GM19395 (cell line): Measurements from ENCODE around the gene RBBP4.
"Not testable (repeated sequence)": the region's sequence is repeated elsewhere in the genome, so short reads cannot be mapped to it uniquely, and the experiment has no call there.

ENCODE experiments used
- ATAC-seq: cut with Tn5 transposase; IDR thresholded peaks from one replicate; pipeline ENCODE4 v1.9.1; 2021; ENCODE audit warnings: mild to moderate bottlenecking, moderate library complexity; ENCODE audit not compliant: unreplicated experiment

Gene RBBP4

DNA sequence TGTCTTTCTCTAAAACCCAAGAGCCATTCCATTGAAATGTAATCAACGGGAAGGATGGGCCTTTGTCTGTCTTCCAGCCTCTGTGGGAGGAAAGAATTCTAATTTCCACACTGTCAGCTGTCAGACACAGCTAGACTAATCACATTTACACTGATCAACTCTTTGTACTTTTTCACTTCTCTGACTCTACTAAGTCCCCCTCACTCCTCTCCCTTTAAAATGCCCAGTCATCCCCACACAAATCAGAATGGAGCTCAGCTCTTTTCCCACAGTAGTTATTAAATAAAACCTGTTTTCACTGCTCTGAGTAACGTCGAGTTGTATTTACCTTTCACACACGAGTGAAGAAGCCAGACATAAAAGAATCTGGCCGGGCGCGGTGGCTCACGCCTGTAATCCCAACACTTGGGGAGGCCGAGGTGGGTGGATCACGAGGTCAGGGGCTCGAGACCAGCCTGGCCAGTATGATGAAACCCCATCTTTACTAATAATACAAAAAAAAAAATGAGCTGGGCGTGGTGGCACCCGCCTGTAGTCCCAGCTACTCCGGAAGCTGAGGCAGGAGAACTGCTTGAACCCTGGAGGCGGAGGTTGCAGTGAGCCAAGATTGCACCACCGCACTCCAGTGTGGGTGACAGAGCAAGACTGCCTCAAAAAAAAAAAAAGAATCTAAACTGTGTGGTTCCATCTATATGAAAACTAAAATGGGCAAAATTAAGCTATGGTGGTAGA is 13.9 kb upstream of the RBBP4 start:
- no peak for ATAC-seq

DNA sequence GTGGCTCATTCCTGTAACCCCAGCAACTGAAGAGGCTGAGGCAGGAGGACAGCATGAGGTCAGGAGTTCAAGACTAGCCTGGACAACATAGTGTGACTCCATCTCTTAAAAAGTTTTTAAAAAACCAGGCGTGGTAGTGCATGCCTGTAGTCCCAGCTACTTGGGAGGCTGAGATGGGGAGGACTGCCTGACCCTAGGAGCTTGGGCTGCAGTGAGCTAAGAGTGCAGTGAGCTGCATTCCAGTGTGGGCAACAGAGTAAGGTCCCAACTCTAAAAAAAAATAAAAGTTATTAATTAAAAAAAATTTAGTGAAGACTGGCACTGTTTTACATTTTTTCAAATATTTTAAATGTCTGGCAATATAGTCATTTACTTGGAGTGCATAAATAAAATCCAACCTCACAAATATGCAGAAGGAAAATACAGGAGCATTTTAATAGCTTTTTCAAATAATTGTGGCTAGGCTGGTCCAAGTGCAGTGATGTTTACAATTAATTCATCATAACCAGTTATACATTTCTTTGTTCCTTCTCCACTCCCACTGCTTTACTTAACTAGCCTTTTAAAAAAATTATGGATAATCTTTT is 11.4 kb upstream of the RBBP4 start:
- no peak for ATAC-seq

DNA sequence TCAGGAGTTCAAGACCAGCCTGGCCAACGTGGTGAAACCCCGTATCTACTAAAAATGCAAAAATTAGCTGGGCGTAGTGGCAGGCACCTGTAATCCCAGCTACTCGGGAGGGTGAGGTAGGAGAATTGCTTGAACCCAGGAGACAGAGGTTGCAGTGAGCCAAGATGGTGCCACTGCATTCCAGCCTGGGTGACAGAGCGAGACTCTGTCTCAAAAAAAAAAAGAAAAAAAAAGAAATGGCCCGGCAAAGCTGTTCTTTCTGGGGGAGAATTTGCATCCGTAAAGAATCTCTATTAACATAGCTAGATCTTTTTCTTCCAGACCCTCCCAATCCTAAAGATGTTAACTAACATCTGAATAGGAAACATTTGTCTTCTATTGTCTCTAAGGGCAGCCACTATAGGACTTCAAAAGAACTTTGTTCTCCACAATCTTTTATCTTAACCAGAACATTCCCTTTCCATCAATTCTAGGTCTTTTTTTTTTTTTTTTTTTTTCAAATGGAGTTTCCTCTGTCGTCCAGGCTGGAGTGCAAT is 8.6 kb upstream of the RBBP4 start:
- not testable (repeated sequence) for ATAC-seq

DNA sequence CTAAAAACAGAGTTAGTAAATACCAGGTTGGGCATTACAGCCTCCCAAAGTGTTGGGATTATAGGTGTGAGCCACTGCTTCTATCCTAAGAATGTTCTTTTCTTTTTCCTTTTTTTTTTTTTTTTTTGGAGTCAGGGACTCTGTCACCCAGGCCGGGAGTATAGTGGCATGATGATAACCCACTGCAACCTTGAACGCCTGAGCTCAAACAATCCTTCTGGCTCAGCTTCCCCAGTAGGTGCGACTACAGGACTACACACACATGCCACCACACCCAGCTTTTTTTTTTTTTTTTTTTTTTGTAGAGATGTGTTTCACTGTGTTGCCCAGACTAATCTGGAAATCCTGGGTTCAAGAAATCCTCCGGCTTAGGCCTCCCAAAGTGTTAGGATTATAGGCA is 6.6 kb upstream of the RBBP4 start:
- ATAC-seq: no peak

DNA sequence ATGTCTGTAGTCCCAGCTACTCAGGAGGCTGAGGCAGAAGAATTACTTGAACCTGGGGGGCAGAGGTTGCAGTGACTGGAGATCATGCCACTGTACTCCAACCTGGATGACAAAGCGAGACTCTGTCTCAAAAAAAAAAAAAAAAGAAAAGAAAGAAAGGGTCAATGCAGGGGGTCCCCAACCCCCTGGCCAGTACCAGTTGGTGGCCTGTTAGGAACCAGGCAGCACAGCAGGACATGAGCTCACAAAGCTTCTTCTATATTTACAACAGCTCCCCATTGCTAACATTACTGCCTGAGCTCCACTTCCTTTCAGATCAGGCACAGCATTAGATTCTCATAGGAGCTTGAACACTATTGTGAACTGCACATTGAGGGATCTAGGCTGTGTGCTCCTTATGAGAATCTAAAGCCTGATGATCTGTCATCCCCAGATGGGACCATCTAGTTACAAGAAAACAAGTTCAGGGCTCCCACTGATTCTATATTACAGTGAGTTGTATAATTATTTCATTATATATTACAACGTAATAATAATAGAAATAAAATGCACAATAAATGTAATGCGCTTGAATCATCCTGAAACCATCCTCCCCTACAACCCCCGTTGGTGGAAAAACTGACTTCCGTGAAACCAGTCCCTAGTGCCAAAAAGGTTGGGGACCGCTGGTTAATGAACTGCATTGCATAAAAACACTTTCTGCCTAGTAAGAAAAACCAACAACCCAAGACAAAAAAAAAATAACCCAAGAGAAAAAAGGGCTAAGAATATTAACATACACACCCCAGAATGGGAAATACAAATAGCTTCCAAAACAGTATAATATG is 3.5 kb upstream of the RBBP4 start:
- ATAC-seq: no peak

DNA sequence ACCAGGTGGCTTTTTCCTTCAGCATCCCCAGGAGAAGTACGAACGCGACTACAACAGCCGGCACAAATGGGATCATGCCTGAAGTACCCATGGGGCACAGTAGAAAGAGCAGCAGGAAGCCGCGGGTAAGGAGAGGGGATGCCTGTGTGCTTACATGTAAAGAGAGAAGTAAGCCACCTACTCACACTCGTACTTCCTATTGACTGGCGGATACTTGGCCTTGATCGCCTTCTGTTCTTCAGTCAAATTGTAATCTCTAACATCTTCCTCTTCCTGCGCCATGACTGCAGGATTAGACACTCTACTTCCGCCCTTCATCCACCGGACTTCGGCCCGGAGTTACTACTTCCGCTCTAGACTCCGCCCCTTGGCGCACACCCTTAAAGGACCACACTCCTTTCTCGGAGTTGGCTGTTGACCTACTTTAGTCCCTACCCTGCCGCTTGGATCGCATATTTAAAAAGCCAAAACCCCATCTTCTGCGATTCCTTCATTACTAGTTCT is 708 bp upstream of the RBBP4 start, which contains the start of gene ZBTB8OS:
Gene ZBTB8OS, minus strand, starts transcription at position 303 of the 504 bp plus-strand sequence. Its CDS starts 21 bp downstream, at position 282.
- ATAC-seq: peak; percentile 71

DNA sequence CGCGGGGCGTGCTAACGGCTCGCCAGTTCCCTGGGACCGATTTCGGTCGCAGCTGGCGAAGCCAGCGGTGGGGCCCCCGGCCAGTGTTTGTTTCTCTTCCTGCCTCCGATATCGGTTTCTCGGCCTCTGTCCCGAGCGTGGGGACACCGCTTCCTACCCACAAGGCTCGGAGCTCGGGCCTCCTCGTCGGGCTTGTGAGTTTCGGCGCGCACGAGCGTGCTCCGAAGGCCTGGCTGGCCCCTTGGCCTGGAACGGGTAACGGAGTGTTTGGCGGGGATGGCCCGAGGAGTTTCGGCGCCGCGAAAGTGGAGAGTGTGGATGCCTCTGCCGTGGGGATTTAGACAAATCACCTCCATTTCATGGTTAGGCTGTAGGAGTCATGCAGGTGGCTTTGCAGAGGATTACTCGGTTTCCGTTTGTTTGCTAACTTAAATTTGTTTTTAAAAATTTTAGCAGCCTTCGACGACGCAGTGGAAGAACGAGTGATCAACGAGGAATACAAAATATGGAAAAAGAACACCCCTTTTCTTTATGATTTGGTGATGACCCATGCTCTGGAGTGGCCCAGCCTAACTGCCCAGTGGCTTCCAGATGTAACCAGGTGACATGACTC is 559 bp downstream of the RBBP4 start:
- ATAC-seq: peak; percentile 41

DNA sequence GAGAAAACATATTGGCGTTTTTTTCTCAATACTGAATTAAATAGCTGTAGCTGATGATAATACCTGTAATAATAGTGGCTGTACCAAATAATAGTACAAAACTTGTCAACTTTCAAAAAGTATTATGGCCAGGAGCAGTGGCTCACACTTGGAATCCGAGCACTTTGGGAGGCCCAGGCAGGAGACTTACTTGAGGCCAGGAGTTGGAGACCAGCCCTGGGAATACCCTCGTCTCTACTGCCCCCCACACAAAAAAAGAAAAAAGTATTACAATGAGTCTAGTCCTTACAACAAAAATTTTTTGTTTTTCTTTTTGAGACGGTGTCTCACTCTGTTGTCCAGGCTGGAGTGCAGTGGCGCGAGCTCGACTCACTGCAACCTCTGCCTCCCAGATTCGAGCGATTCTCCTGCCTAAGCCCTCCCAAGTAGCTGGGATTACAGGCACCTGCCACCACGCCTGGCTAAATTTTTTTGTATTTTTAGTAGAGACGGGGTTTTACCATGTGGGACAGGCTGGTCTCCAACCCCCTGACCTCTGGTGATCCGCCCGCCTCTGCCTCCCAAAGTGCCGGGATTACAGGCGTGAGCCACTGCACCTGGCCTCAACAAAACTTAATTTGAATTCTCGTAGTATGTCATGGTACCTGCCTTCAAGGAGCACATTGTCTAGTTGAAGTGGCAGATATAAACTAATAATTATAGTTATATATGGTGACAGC is 1.4 kb downstream of the RBBP4 start:
- ATAC-seq: no peak

DNA sequence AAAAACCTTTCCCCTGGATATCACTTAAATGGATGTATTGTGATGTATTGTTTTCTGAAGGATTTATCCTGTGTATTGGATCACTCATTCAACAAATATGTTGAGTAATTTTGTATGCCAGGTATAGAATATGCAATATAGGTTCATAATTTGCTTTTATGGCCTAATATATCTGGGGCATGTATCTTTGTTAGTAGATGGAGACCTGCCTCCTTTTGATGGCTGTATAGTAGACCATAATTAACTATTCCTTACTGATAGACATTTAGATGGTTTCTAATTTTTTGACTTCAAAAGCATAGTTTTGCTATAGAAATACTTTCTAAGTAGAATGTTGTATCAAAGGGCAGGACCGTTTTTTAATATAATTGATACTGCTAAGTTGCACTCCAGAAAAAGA is 8.6 kb downstream of the RBBP4 start:
- ATAC-seq: no peak

DNA sequence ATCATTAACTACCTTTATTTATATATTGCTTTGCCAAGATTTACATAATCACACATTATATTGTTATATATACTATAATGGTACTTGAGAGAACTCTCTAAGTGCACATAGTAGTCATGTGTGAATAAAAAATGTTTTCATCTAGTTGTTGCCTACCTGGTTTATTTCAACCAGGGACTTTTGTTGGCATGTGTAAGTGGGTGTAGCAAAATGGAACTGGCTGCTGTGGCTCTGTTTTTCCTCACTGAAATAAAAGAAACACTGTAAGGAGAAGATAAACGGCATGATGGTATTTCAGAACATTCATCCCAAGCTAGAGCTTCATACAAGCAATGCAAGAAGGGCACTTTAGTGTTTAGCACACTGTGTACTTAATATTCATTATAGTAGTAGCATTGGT is 14.9 kb downstream of the RBBP4 start:
- no peak for ATAC-seq

DNA sequence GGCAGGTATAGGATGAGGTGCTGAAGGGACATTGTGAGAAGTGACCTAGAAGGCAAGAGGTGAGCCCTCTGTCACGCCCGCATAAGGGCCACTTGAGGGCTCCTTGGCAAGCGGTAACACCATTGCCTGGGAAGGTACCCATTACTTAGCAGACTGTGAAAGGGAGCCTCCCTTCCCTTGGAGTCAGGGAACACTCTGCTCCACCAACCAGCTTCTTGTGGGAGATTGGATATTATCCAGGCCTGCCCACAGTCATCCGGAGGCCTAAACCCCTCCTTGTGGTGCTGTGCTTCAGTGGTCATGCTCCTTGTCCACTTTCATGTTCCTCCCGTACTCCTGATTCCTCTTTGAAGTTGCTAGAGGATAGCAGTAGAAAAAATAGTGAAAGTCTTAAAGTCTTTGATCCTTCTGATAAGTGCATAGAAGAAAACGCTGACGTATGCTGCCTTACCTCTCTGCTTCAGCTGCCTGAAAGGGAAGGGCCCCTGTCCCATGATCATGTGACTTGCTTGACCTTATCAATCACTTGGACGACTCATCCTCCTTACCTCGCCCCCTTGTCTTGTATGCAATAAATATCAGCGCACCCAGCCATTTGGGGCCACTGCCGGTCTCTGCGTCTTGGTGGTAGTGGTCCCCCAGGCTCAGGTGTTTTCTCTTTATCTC is 16.0 kb downstream of the RBBP4 start:
- ATAC-seq: no peak

DNA sequence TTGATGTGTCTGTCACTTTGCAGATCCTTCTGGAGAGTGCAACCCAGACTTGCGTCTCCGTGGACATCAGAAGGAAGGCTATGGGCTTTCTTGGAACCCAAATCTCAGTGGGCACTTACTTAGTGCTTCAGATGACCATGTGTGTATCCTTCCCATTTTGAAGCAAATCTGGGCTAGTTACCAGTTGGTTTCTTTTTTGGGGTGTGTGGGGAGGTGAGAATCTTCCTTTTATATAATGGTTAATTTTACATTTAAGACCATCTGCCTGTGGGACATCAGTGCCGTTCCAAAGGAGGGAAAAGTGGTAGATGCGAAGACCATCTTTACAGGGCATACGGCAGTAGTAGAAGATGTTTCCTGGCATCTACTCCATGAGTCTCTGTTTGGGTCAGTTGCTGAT is 17.7 kb downstream of the RBBP4 start:
- ATAC-seq: not testable (repeated sequence)

DNA sequence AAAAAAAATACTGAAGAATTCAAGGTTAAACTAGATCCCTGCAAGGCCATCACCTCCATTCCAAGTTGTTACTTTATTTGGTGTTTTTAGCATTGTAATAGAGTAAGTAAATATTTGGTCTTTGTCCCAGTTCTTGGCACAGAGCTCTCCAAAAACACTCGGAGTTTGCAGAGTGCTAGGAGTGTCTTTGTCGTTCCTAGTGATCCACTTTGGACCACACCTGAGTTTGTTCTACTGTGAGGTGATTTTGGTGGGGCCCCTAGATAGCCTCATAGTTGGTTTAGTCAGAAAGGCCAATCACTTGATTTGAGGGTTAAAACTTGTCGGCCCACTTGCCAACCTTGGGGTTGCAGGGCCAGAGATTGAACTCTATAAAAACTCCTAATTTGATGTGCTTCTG is 25.9 kb downstream of the RBBP4 start:
- ATAC-seq: no peak

DNA sequence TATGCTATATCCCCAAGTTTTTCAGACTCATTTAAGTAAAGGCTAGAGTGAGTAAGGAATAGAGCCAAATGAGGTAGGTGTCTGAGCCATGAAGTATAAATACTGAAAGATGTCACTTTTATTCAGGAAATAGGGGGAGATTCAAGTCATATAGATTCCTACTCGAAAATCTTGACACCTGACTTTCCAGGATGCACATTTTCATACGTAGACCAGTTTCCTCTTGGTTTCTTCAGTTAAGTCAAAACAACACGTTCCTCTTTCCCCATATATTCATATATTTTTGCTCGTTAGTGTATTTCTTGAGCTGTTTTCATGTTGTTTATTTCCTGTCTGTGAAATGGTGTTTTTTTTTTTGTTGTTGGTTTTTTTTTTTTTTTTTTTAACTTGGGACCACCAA is 29.0 kb downstream of the RBBP4 start:
- ATAC-seq: not testable (repeated sequence)

DNA sequence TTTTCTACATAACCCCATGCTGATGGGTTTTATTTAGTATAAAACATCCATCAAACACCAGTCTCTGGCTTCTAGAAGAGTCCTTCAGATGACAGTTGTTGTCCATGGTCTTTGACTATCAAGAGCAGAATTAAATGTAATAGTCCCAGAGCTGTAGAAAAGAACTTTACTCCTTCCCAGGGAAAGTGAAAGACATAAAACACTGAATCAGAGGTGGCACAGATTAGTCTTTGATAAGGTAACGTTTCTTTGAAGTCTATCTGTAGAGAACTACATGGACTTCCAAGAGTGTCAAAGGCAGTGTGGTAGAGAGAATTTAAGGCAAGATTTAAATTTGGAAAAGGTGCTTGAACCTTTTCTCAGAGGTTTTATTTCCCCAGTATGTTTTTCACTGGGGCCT is 29.6 kb downstream of the RBBP4 start:
- no peak for ATAC-seq

DNA sequence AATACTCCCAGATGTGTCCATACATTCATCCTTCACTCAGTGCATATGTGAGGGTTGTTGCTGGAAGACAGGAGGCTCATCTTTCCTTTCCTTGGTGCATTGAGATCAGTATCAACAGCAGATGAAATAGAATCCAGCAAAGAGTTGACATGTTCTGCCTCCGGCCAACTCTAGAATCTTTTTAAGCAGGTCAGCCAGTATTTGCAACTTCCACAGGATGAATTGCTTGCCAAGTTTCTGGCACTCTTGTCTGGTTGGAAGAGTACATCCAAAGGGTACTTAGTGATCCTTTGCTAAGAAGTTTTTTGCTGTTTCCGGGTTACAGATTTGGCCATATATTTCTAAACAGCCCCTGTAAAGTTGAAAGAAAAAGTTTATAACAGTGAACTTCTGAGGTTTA is 30.5 kb downstream of the RBBP4 start:
- no peak for ATAC-seq

DNA sequence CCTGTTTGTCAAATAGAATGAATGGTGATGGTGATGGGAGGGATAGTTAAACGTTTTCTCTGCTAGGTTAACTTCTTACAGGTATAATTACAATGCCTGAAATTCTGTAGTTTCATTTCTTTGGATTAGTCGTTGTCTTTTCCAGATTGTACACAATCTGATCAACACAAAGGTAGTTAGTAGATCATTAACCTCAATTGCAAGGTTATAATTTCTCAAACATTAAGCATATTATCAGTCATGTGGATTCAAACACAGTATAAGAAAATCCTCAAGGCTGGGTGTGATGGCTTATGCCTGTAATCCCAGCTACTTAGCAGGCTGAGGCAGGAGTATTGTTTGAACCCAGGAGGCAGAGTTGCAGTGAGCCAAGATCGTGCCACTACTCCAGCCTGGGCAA is 31.0 kb downstream of the RBBP4 start:
- ATAC-seq: no peak

DNA sequence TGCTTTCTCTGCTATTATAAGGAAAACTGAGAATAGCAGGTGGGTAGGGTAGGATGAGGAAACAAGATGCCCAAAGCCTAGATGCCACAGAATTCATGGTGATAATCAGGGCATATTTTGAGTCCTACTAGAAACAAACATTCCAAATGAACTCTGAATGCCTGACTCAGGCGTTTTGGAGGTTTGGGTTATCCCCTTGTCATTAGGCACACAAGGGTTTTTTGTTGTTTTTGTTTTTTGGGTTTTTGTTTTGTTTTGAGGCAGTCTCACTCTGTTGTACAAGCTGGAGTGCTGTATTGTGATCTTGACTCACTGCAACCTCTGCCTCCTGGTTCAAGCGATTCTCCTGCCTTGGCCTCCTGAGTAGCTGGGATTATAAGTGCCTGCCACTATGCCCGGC is 32.4 kb downstream of the RBBP4 start:
- no peak for ATAC-seq

DNA sequence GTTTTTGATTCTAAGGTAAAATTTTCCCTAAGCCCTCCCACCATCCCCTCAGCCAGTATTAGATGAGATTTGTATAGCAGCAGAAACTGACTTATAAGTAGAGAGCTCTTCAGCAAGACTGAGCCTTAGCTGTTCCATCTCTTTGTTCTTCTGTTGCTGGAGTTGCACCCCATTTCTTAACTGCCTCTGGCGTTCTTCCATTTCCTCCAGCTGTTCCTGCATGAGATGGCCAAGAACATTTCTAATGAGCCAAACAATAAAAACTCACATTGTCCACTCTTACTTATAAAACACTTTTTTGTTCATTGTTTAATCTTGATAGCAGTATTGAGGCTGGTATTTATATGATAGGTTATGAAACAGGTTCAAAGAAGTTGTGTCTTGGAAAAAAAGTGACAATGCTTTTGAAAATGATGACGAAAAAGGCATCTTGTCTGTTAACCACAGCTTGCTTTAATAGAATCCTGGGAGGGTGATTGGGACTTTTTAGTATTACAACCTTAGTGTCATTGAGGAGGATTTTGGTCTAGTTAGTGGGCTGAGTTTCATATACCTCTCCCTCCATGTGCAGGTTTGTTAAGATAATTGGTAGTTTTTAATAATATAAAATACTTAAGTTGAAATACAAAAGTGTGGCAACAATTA is 33.3 kb downstream of the RBBP4 start:
- no peak for ATAC-seq
